ENCODE data around the gene PCLO. TPM values are rescaled to one million over a fixed set of nuclear protein-coding genes. Genes with fewer than 3 reads are reported as not detected.

Gene PCLO
- total RNA-seq, 1 experiment from 2014 or later = 3.1 TPM

DNA sequence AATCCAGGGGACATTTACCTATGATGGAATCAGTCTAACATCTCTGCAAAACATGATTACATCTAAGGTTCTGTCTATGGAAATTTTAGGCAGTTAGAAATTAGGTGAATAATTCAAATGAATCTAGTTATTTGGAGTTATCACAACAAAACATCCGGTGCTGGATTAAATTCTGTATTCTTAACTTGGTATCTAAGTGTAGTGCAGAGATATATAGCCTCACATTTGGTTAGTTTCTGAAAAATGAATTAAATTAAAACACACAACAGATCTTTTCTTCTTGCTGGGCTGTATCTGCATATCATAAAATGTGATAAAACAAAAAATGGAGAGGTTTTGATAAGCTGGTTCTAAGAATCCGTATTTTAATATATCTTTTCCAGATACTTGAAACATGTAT lies 354.1 kb downstream of the PCLO start:
- Histone ChIP-seq H2BK5ac (ENCODE audit: insufficient read length, low read length) (no peak overlapping the region), H4K91ac (ENCODE audit: insufficient read length, low read depth, low read length) (no peak overlapping the region), H3K4me1 (ENCODE audit: insufficient read depth, low read length) (peaks cover 2% of the 10 kb centered on the region; the same call in 1 of the 2 replicates), H2BK15ac (ENCODE audit: low read depth, low read length) (no peak overlapping the region), H3K4ac (ENCODE audit: low read depth, low read length) (no peak overlapping the region), H3K4me2 (ENCODE audit: insufficient read depth, insufficient read length, low read length) (no peak overlapping the region), H3K14ac (ENCODE audit: insufficient read depth, low read length) (no peak overlapping the region), H2BK120ac (ENCODE audit: low read depth, low read length, poor library complexity, severe bottlenecking) (no peak overlapping the region), H3K79me2 (ENCODE audit: insufficient read depth, low read length) (no peaks in the 10 kb centered on the region), H4K8ac (replicated peaks; ENCODE audit: insufficient read length, low read depth, low read length) (no peak overlapping the region), H4K5ac (ENCODE audit: insufficient read length, low read depth, low read length) (no peak overlapping the region), H3K27me3 (ENCODE audit: insufficient read depth, low read length) (no peaks in the 10 kb centered on the region), H2AK5ac (ENCODE audit: insufficient read length, low read length) (no peak overlapping the region), H3K18ac (ENCODE audit: insufficient read length, low read depth, low read length) (no peak overlapping the region), H2BK12ac (ENCODE audit: insufficient read length, low read depth, low read length) (no peak overlapping the region), H3K23ac (ENCODE audit: insufficient read length, low read depth, low read length) (no peak overlapping the region), H3K23me2 (ENCODE audit: insufficient read length, low read depth, low read length, poor library complexity, severe bottlenecking) (no peaks in the 10 kb centered on the region), H3K9me3 (ENCODE audit: control insufficient read depth, low read depth, low read length) (no peaks in the 10 kb centered on the region), H3K9ac (ENCODE audit: extremely low read depth, insufficient read length, low read length) (no peak overlapping the region), H4K20me1 (ENCODE audit: control insufficient read depth, insufficient read depth, insufficient read length) (no peaks in the 10 kb centered on the region), H3K79me1 (ENCODE audit: insufficient read depth, low read depth, low read length, poor library complexity, severe bottlenecking) (no peaks in the 10 kb centered on the region), H3K56ac (ENCODE audit: insufficient read length, low read depth, low read length) (no peak overlapping the region), H3K27ac (ENCODE audit: insufficient read length, low read depth, low read length) (no peak overlapping the region), H2AFZ (ENCODE audit: low read length) (no peak overlapping the region), H2BK20ac (ENCODE audit: low read depth, low read length, poor library complexity, severe bottlenecking) (no peak overlapping the region), H3T11ph (ENCODE audit: low read length) (no peak overlapping the region)
- Mint-ChIP-seq H3K4me3 (no peak overlapping the region), H3K27me3 (ENCODE audit: low read depth) (no peaks in the 10 kb centered on the region), H3K4me1 (peaks cover 12 to 20% of the 10 kb centered on the region in 2 experiments), H3K27ac (no peak overlapping the region), H3K9me3 (no peaks in the 10 kb centered on the region), H3K36me3 (ENCODE audit: insufficient read depth in 1 of 3, low read depth in 3 of 3) (no peaks in the 10 kb centered on the region)
- TF ChIP-seq, protein P1, sequence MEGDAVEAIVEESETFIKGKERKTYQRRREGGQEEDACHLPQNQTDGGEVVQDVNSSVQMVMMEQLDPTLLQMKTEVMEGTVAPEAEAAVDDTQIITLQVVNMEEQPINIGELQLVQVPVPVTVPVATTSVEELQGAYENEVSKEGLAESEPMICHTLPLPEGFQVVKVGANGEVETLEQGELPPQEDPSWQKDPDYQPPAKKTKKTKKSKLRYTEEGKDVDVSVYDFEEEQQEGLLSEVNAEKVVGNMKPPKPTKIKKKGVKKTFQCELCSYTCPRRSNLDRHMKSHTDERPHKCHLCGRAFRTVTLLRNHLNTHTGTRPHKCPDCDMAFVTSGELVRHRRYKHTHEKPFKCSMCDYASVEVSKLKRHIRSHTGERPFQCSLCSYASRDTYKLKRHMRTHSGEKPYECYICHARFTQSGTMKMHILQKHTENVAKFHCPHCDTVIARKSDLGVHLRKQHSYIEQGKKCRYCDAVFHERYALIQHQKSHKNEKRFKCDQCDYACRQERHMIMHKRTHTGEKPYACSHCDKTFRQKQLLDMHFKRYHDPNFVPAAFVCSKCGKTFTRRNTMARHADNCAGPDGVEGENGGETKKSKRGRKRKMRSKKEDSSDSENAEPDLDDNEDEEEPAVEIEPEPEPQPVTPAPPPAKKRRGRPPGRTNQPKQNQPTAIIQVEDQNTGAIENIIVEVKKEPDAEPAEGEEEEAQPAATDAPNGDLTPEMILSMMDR (conservative IDR thresholded peaks at IDR 0.05) = no peak
- WGBS (ENCODE audit: extremely low coverage, insufficient read length, low lambda C conversion rate) = no CpG with 5 or more reads among the region's 2 CpGs
- no peak for DNase-seq
